B cell (primary cell): ENCODE measurements around the gene ILDR1. TPM values are rescaled to one million over a fixed set of nuclear protein-coding genes. Genes with fewer than 3 reads are reported as not detected.

Source experiments
- ATAC-seq: fragments of 200-7000 bp; cut with Tn5 transposase; one replicate; pipeline ENCODE4 v1.10.0; 2021; ENCODE audit warnings: low read depth, mild to moderate bottlenecking, moderate number of reproducible peaks, moderate library complexity
- CTCF ChIA-PET: fragments of 350-600 bp; sonication (Branson Sonifier 250); formaldehyde crosslinking; loops from one replicate; lab custom pipeline; 2021; ENCODE audit warnings: antibody characterized with exemption, inconsistent platforms; lab: Charles Lee
- POLR2A ChIA-PET: fragments of 350-600 bp; sonication (Branson Sonifier 250); formaldehyde crosslinking; loops from one replicate; lab custom pipeline; 2021; ENCODE audit warnings: antibody characterized with exemption; lab: Charles Lee
- DNase-seq: peaks from one replicate; pipeline ENCODE4 v3.0.0; 2013
- H2AFZ ChIP-seq: 2 replicates; pipeline ENCODE4 v1.6.1; 2012; ENCODE audit warnings: mild to moderate bottlenecking, low read depth, low read length; ENCODE audit not compliant: insufficient read depth, poor library complexity, severe bottlenecking
- H3K27ac ChIP-seq, 2 donors: 1 replicate in 1 of 2; 2 replicates in 1 of 2; pipeline ENCODE4 v1.5.1; 2012 to 2013; ENCODE audit warnings: low read length in 2 of 2, mild to moderate bottlenecking in 2 of 2, moderate library complexity in 1 of 2
- H3K27me3 ChIP-seq, 4 experiments: fragments of 200-600 bp in 1 of 4; sonication (generic) in 1 of 4; replicated peaks in 1 of 4; 1 replicate in 2 of 4; 2 replicates in 2 of 4; pipeline versions ENCODE4 v1.6.1 to v1.7.0; 2013 to 2016; ENCODE audit warnings: low read length in 3 of 4, mild to moderate bottlenecking in 2 of 4, mixed read lengths in 1 of 4, moderate library complexity in 1 of 4; ENCODE audit not compliant: insufficient read depth in 4 of 4, control insufficient read depth in 3 of 4; ENCODE audit errors: control extremely low read depth in 1 of 4
- H3K36me3 ChIP-seq, 2 experiments: replicated peaks in 1 of 2; 1 replicate in 1 of 2; 2 replicates in 1 of 2; pipeline versions ENCODE4 v1.6.1 to v1.7.1; 2013; ENCODE audit warnings: low read length in 1 of 2; ENCODE audit not compliant: insufficient read depth in 2 of 2, control insufficient read depth in 1 of 2; ENCODE audit errors: control extremely low read depth in 1 of 2, extremely low read depth in 1 of 2
- H3K4me1 ChIP-seq, 2 donors: fragments of 200-600 bp in 1 of 2; sonication (generic) in 1 of 2; 1 replicate in 1 of 2; 2 replicates in 1 of 2; pipeline versions ENCODE4 v1.5.1 to v1.6.1; 2013 to 2017; ENCODE audit warnings: low read length in 2 of 2; ENCODE audit not compliant: control insufficient read depth in 2 of 2, insufficient read depth in 2 of 2
- H3K4me2 ChIP-seq: replicated peaks from 2 replicates; pipeline ENCODE3; 2012; ENCODE audit warnings: mild to moderate bottlenecking, low read depth, low read length; ENCODE audit not compliant: poor library complexity, severe bottlenecking
- H3K4me3 ChIP-seq, 5 experiments: fragments of 200-600 bp in 1 of 5; sonication (generic) in 1 of 5; 1 replicate in 3 of 5; 2 replicates in 2 of 5; pipeline versions ENCODE4 v1.5.1 to v1.7.0; 2011 to 2016; ENCODE audit warnings: low read length in 4 of 5, mild to moderate bottlenecking in 4 of 5, low read depth in 2 of 5, control low read depth in 1 of 5, moderate library complexity in 1 of 5; ENCODE audit not compliant: insufficient read depth in 1 of 5; ENCODE audit errors: control extremely low read depth in 1 of 5, extremely low read depth in 1 of 5
- H3K79me2 ChIP-seq: fragments of 200-600 bp; sonication (generic); one replicate; pipeline ENCODE4 v1.6.0; 2016; ENCODE audit warnings: low read length; ENCODE audit not compliant: control insufficient read depth, insufficient read depth
- H3K9ac ChIP-seq: fragments of 200-600 bp; sonication (generic); 2 replicates; pipeline ENCODE4 v1.6.1; 2017; ENCODE audit warnings: mild to moderate bottlenecking, low read length, moderate library complexity
- H3K9me3 ChIP-seq, 3 donors: one replicate each; pipeline versions ENCODE4 v1.6.1 to v1.7.1; 2013; ENCODE audit warnings: low read length in 2 of 3; ENCODE audit not compliant: control insufficient read depth in 2 of 3, insufficient read depth in 1 of 3; ENCODE audit errors: control extremely low read depth in 1 of 3
- H4K20me1 ChIP-seq: 2 replicates; pipeline ENCODE4 v1.6.0; 2012; ENCODE audit warnings: mild to moderate bottlenecking, low read length; ENCODE audit not compliant: insufficient read depth, control insufficient read depth, poor library complexity, severe bottlenecking
- H3K27ac Mint-ChIP-seq: one replicate; pipeline ENCODE4 v1.8.0; 2021; ENCODE audit warnings: mixed read lengths
- H3K27me3 Mint-ChIP-seq: one replicate; pipeline ENCODE4 v1.8.0; 2021; ENCODE audit warnings: mixed read lengths
- H3K4me1 Mint-ChIP-seq: one replicate; pipeline ENCODE4 v1.8.0; 2021; ENCODE audit warnings: mixed read lengths
- H3K4me3 Mint-ChIP-seq: one replicate; pipeline ENCODE4 v1.8.0; 2021; ENCODE audit warnings: mixed read lengths
- H3K9me3 Mint-ChIP-seq: one replicate; pipeline ENCODE4 v1.8.0; 2022; ENCODE audit warnings: mixed read lengths; ENCODE audit not compliant: insufficient read depth
- CTCF ChIP-seq: fragments of 200-600 bp; IDR thresholded peaks from one replicate; pipeline ENCODE4 v1.8.0; 2022; ENCODE audit warnings: antibody characterized with exemption, mild to moderate bottlenecking
- EZH2 ChIP-seq: IDR thresholded peaks from 2 replicates; pipeline ENCODE4 v1.6.1; 2012; ENCODE audit warnings: borderline replicate concordance, low read depth, mild to moderate bottlenecking, moderate library complexity, low read length; ENCODE audit not compliant: insufficient read depth, poor library complexity, severe bottlenecking
- WGBS: methylation state at CpG from one replicate; pipeline ENCODE4 v1.1.5; 2013; ENCODE audit warnings: missing lambda C conversion rate; ENCODE audit not compliant: insufficient coverage; 5-methylcytosine and 5-hydroxymethylcytosine counted together
- intact Hi-C: fragments of 100-400 bp; cut with micrococcal nuclease; formaldehyde crosslinking; loops from one replicate; pipeline ENCODE4 v1.10.0; 2022
- polyA plus RNA-seq: library from polyadenylated mRNA; depleted of rRNA; stranded (reverse); fragments of >200 nt; gene quantifications from 2 replicates; pipeline ENCODE4 v1.2.3, GENCODE V29; 2012
- total RNA-seq, 2 donors: library from RNA; stranded (reverse); fragments of 120-200 nt in 1 of 2; gene quantifications; 1 replicate in 1 of 2; 2 replicates in 1 of 2; pipeline versions ENCODE4 v1.2.3 to v1.2.4, GENCODE V29; 2013 to 2022

Gene ILDR1
- total and polyA plus RNA-seq, 2 donors (not counting 1 experiment from before 2014, with no cell fraction given) = 1.9 to 4.7 TPM

GRCh38 chr3:121961283-121961682 is 60.8 kb downstream of the ILDR1 start:
- ChIA-PET CTCF (no interaction called here), POLR2A (no interaction called here)
- H3K27me3 ChIP-seq = no peaks in the 10 kb centered on the region
- no peak overlapping the region for H2AFZ ChIP-seq
- H3K9me3 Mint-ChIP-seq = peaks cover 9% of the 10 kb centered on the region
- H3K27me3 Mint-ChIP-seq = no peaks in the 10 kb centered on the region
- H3K27ac ChIP-seq = no peak overlapping the region
- ATAC-seq (no peak), DNase-seq (no peak)
- no peaks in the 10 kb centered on the region for H3K79me2 ChIP-seq
- H4K20me1 ChIP-seq = no peaks in the 10 kb centered on the region
- H3K4me1 Mint-ChIP-seq = peaks cover 14% of the 10 kb centered on the region
- H3K27ac Mint-ChIP-seq = no peak overlapping the region
- H3K36me3 ChIP-seq = no peaks in the 10 kb centered on the region
- H3K9ac ChIP-seq = no peak overlapping the region
- no peak for TF ChIP-seq EZH2
- no peak for TF ChIP-seq CTCF
- no peak overlapping the region for H3K4me2 ChIP-seq
- intact Hi-C loops = no loop called here
- H3K4me1 ChIP-seq = peaks cover 8 to 9% of the 10 kb centered on the region in 2 donors
- no peak overlapping the region for H3K4me3 Mint-ChIP-seq
- H3K4me3 ChIP-seq = no peak overlapping the region
- H3K9me3 ChIP-seq = peaks cover 0 to 23% (median 8%) of the 10 kb centered on the region in 3 donors

DNA sequence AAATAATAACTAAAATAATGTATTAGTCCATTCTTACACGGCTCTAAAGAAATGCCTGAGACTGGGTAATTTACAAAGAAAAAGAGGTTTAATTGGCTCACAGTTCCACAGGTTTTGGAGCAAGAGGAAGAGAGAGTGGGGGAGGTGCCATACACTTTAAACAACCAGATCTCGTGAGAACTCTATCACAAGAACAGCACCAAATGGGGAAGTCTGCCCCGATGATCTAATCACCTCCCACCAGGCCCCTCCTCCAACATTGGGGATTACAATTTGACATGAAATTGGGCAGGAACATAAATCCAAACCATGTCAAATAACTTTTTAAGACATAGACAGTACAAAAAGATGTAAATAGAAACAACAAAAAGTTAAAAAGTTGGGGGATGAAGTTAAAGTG is 63.2 kb downstream of the ILDR1 start:
- H3K9ac ChIP-seq = no peak overlapping the region
- Mint-ChIP-seq H3K4me1 (peaks cover 15% of the 10 kb centered on the region), H3K9me3 (peaks cover 4% of the 10 kb centered on the region), H3K27ac (no peak overlapping the region), H3K4me3 (no peak overlapping the region), H3K27me3 (no peaks in the 10 kb centered on the region)
- H3K4me3 ChIP-seq = no peak overlapping the region
- intact Hi-C loops = no loop called here
- H3K27me3 ChIP-seq = no peaks in the 10 kb centered on the region
- H3K36me3 ChIP-seq = peaks cover 0 to 3% of the 10 kb centered on the region in 2 experiments
- TF ChIP-seq CTCF (no peak), EZH2 (no peak)
- no peaks in the 10 kb centered on the region for H3K79me2 ChIP-seq
- peaks cover 8 to 9% of the 10 kb centered on the region in 2 donors for H3K4me1 ChIP-seq
- no CpG with 5 or more reads among the region's 3 CpGs for WGBS
- ChIA-PET POLR2A (no interaction called here), CTCF (no interaction called here)
- H3K4me2 ChIP-seq = no peak overlapping the region
- DNase-seq (no peak), ATAC-seq (no peak)
- peaks cover 0 to 24% (median 4%) of the 10 kb centered on the region in 3 donors for H3K9me3 ChIP-seq
- H4K20me1 ChIP-seq = no peaks in the 10 kb centered on the region
- no peak overlapping the region for H2AFZ ChIP-seq
- H3K27ac ChIP-seq = no peak overlapping the region
